ENCODE results near the gene GLDN. TPM values are rescaled to one million over a fixed set of nuclear protein-coding genes. Genes with fewer than 3 reads are reported as not detected.

GLDN gene
- polyA plus RNA-seq, 1 donor from 2014 or later: 0.58 TPM

GRCh38 chr15:51335538-51336410 is 5.7 kb upstream of the GLDN start:
- peaks cover 5% of the 10 kb centered on the region for H3K27me3 ChIP-seq (ENCODE audit: insufficient read depth, low read depth, low read length)
- H3K36me3 ChIP-seq (ENCODE audit: insufficient read depth, low read length): no peaks in the 10 kb centered on the region
- no peak overlapping the region for H3K4me2 ChIP-seq (ENCODE audit: low read length)
- no peaks in the 10 kb centered on the region for H4K20me1 ChIP-seq (ENCODE audit: insufficient read depth)
- no peak for TF ChIP-seq EZH2 (IDR thresholded peaks at IDR 0.05; ENCODE audit: borderline replicate concordance, insufficient read depth, low read length, poor library complexity, severe bottlenecking)
- TF ChIP-seq MXI1 (conservative IDR thresholded peaks at IDR 0.05; ENCODE audit: poor library complexity, severe bottlenecking): no peak
- no peak for TF ChIP-seq POLR2AphosphoS5 (IDR thresholded peaks at IDR 0.05)
- no peak for TF ChIP-seq TAF1 (IDR thresholded peaks at IDR 0.05; ENCODE audit: low read depth)
- no peak for TF ChIP-seq REST (IDR thresholded peaks at IDR 0.05; ENCODE audit: borderline replicate concordance)
- TF ChIP-seq SMC3 (conservative IDR thresholded peaks at IDR 0.05; ENCODE audit: poor library complexity): no peak
- TF ChIP-seq EP300 (conservative IDR thresholded peaks at IDR 0.05; ENCODE audit: poor library complexity, severe bottlenecking): no peak
- TF ChIP-seq RAD21 (conservative IDR thresholded peaks at IDR 0.05): no peak
- TF ChIP-seq CTCF (IDR thresholded peaks at IDR 0.05; ENCODE audit: poor library complexity, severe bottlenecking): no peak
- H3K27ac ChIP-seq (ENCODE audit: low read length): no peak overlapping the region
- H3K79me2 ChIP-seq (replicated peaks; ENCODE audit: insufficient read depth, low read length): no peaks in the 10 kb centered on the region
- H3K9ac ChIP-seq (ENCODE audit: low read length): no peak overlapping the region
- no peaks in the 10 kb centered on the region for H3F3A ChIP-seq (ENCODE audit: insufficient read depth, low read length, poor library complexity, severe bottlenecking)
- H3K9me2 ChIP-seq (ENCODE audit: insufficient read depth, low read length): no peaks in the 10 kb centered on the region
- no peaks in the 10 kb centered on the region for H3K9me3 ChIP-seq (ENCODE audit: low read length)
- no peak overlapping the region for H3K4me3 ChIP-seq (ENCODE audit: low read length)
- H2AFZ ChIP-seq (ENCODE audit: low read depth, low read length): no peak overlapping the region

- H3K27ac ChIP-seq (ENCODE audit: low read length): no peak within 1 kb of the TSS
- no peaks in the 10 kb centered on the region for H3K79me2 ChIP-seq (replicated peaks; ENCODE audit: insufficient read depth, low read length)
- H3K9me3 ChIP-seq (ENCODE audit: low read length): no peaks in the 10 kb centered on the region
- H4K20me1 ChIP-seq (ENCODE audit: insufficient read depth): no peaks in the 10 kb centered on the region
- no peaks in the 10 kb centered on the region for H3K36me3 ChIP-seq (ENCODE audit: insufficient read depth, low read length)
- no peaks in the 10 kb centered on the region for H3F3A ChIP-seq (ENCODE audit: insufficient read depth, low read length, poor library complexity, severe bottlenecking)
- no peaks in the 10 kb centered on the region for H3K9me2 ChIP-seq (ENCODE audit: insufficient read depth, low read length)
- no peak within 1 kb of the TSS for H3K9ac ChIP-seq (ENCODE audit: low read length)
- H3K27me3 ChIP-seq (ENCODE audit: insufficient read depth, low read depth, low read length): peaks cover 30% of the 10 kb centered on the region
- TF ChIP-seq TAF1 (IDR thresholded peaks at IDR 0.05; ENCODE audit: low read depth): no peak
- no peak for TF ChIP-seq POLR2AphosphoS5 (IDR thresholded peaks at IDR 0.05)
- no peak for TF ChIP-seq CTCF (IDR thresholded peaks at IDR 0.05; ENCODE audit: poor library complexity, severe bottlenecking)
- no peak for TF ChIP-seq EP300 (conservative IDR thresholded peaks at IDR 0.05; ENCODE audit: poor library complexity, severe bottlenecking)
- no peak for TF ChIP-seq REST (IDR thresholded peaks at IDR 0.05; ENCODE audit: borderline replicate concordance)
- TF ChIP-seq SMC3 (conservative IDR thresholded peaks at IDR 0.05; ENCODE audit: poor library complexity): no peak
- no peak for TF ChIP-seq EZH2 (IDR thresholded peaks at IDR 0.05; ENCODE audit: borderline replicate concordance, insufficient read depth, low read length, poor library complexity, severe bottlenecking)
- no peak for TF ChIP-seq RAD21 (conservative IDR thresholded peaks at IDR 0.05)
- no peak for TF ChIP-seq MXI1 (conservative IDR thresholded peaks at IDR 0.05; ENCODE audit: poor library complexity, severe bottlenecking)
- no peak within 1 kb of the TSS for H3K4me2 ChIP-seq (ENCODE audit: low read length)
- no peak within 1 kb of the TSS for H2AFZ ChIP-seq (ENCODE audit: low read depth, low read length)
- H3K4me3 ChIP-seq (ENCODE audit: low read length): no peak within 1 kb of the TSS
These were observed 3.0 kb upstream of the GLDN start, which contains the start of gene CYP19A1 for GRCh38 chr15:51338496-51338895. Gene CYP19A1 (minus strand): TSS chr15:51338596. CDS start chr15:51242912, 95,684 bp downstream.

Measured in neural cell (in vitro differentiated cells).